Astrocyte (in vitro differentiated cells and primary cell): Measurements from ENCODE around the gene NEU2. TPM values are rescaled to one million over a fixed set of nuclear protein-coding genes. Genes with fewer than 3 reads are reported as not detected.
"Not testable (repeated sequence)": the region's sequence is repeated elsewhere in the genome, so short reads cannot be mapped to it uniquely, and the experiment has no call there.

Experiments used
- DNase-seq: peaks from one replicate; pipeline ENCODE4 v3.0.0-alpha.2; 2010; ENCODE audit warnings: low read depth
- FAIRE-seq: peaks from 2 replicates; lab custom pipeline; 2011; peaks lifted over from hg19 to GRCh38; lab: Jason Lieb, UNC
- H2AFZ ChIP-seq: 2 replicates; pipeline ENCODE4 v1.6.0; 2012; ENCODE audit warnings: low read depth, low read length, inconsistent platforms
- H3K27ac ChIP-seq: 2 replicates; pipeline ENCODE4 v1.5.1; 2011; ENCODE audit warnings: low read depth, low read length, inconsistent platforms
- H3K27me3 ChIP-seq: 2 replicates; pipeline ENCODE4 v1.6.0; 2011; ENCODE audit warnings: low read length, inconsistent platforms; ENCODE audit not compliant: insufficient read depth
- H3K36me3 ChIP-seq: 2 replicates; pipeline ENCODE4 v1.5.1; 2011; ENCODE audit warnings: low read length, inconsistent platforms; ENCODE audit not compliant: insufficient read depth
- H3K4me1 ChIP-seq: 2 replicates; pipeline ENCODE4 v1.5.1; 2011; ENCODE audit warnings: low read length, inconsistent platforms; ENCODE audit not compliant: insufficient read depth
- H3K4me2 ChIP-seq: 2 replicates; pipeline ENCODE4 v1.6.0; 2012; ENCODE audit warnings: low read length, inconsistent platforms
- H3K4me3 ChIP-seq: 2 replicates; pipeline ENCODE4 v1.5.1; 2011; ENCODE audit warnings: low read depth, mild to moderate bottlenecking, low read length, inconsistent platforms; ENCODE audit not compliant: insufficient read depth
- H3K79me2 ChIP-seq: 2 replicates; pipeline ENCODE4 v1.6.0; 2012; ENCODE audit warnings: mild to moderate bottlenecking, low read length, inconsistent platforms; ENCODE audit not compliant: insufficient read depth
- H3K9ac ChIP-seq: 2 replicates; pipeline ENCODE4 v1.6.0; 2012; ENCODE audit warnings: mild to moderate bottlenecking, low read length, inconsistent platforms
- H3K9me3 ChIP-seq: 2 replicates; pipeline ENCODE4 v1.5.1; 2012; ENCODE audit warnings: low read depth, mild to moderate bottlenecking, low read length, inconsistent platforms; ENCODE audit not compliant: insufficient read depth
- H4K20me1 ChIP-seq: 2 replicates; pipeline ENCODE4 v1.6.0; 2012; ENCODE audit warnings: low read length, inconsistent platforms; ENCODE audit not compliant: insufficient read depth
- H3K27ac Mint-ChIP-seq: one replicate; pipeline ENCODE4 v1.8.0; 2021; ENCODE audit warnings: mild to moderate bottlenecking, mixed read lengths; ENCODE audit not compliant: unreplicated experiment
- H3K27me3 Mint-ChIP-seq: one replicate; pipeline ENCODE4 v1.8.0; 2021; ENCODE audit warnings: low read depth, mixed read lengths; ENCODE audit not compliant: unreplicated experiment
- H3K36me3 Mint-ChIP-seq: one replicate; pipeline ENCODE4 v1.8.0; 2021; ENCODE audit warnings: low read depth, mixed read lengths; ENCODE audit not compliant: unreplicated experiment
- H3K4me1 Mint-ChIP-seq: one replicate; pipeline ENCODE4 v1.8.0; 2021; ENCODE audit warnings: low read depth, mixed read lengths; ENCODE audit not compliant: unreplicated experiment
- H3K4me3 Mint-ChIP-seq: one replicate; pipeline ENCODE4 v1.8.0; 2021; ENCODE audit warnings: mild to moderate bottlenecking, moderate library complexity, mixed read lengths; ENCODE audit not compliant: unreplicated experiment
- H3K9me3 Mint-ChIP-seq: one replicate; pipeline ENCODE4 v1.8.0; 2021; ENCODE audit warnings: mild to moderate bottlenecking, mixed read lengths; ENCODE audit not compliant: unreplicated experiment
- EZH2 ChIP-seq: IDR thresholded peaks from 2 replicates; pipeline ENCODE4 v1.6.1; 2012; ENCODE audit warnings: mild to moderate bottlenecking, low read length, inconsistent platforms; ENCODE audit not compliant: insufficient read depth
- total RNA-seq: library from RNA; stranded (reverse); gene quantifications from 2 replicates; pipeline ENCODE4 v1.2.1, GENCODE V29; 2021
- TF ChIP-seq, protein P1 (sequence below): IDR thresholded peaks from 2 replicates; pipeline ENCODE4 v1.5.1; 2011; ENCODE audit warnings: low read depth, mild to moderate bottlenecking, inconsistent platforms, low read length, moderate library complexity; ENCODE audit not compliant: insufficient read depth

The NEU2 gene
- total RNA-seq, 1 donor from 2014 or later, result not detected

GRCh38 chr2:233051241-233052149, 19.0 kb downstream of the NEU2 start:
- no peaks in the 10 kb centered on the region for H3K4me1 ChIP-seq
- H3K36me3 ChIP-seq, result no peaks in the 10 kb centered on the region
- no peaks in the 10 kb centered on the region for H3K9me3 ChIP-seq
- H2AFZ ChIP-seq, result peak overlapping the region; percentile 78
- Mint-ChIP-seq H3K27me3 (peaks cover 74% of the 10 kb centered on the region), H3K27ac (peak overlapping the region; percentile 28), H3K4me3 (no peak overlapping the region), H3K4me1 (no peaks in the 10 kb centered on the region), H3K36me3 (no peaks in the 10 kb centered on the region), H3K9me3 (peaks cover 5% of the 10 kb centered on the region)
- no peak for TF ChIP-seq EZH2
- no peak overlapping the region for H3K27ac ChIP-seq
- peaks cover 5% of the 10 kb centered on the region for H3K27me3 ChIP-seq
- no peak overlapping the region for H3K4me3 ChIP-seq
- DNase-seq (peak; percentile 79), FAIRE-seq (no peak)
- H3K79me2 ChIP-seq, result no peaks in the 10 kb centered on the region
- H3K4me2 ChIP-seq, result peak overlapping the region; percentile 39
- H4K20me1 ChIP-seq, result no peaks in the 10 kb centered on the region
- no peak overlapping the region for H3K9ac ChIP-seq

GRCh38 chr2:233052517-233052916, 20.0 kb downstream of the NEU2 start:
- not testable (repeated sequence) for H2AFZ ChIP-seq, H3K4me3 Mint-ChIP-seq, H3K79me2 ChIP-seq, H3K27ac ChIP-seq, FAIRE-seq, H3K36me3 ChIP-seq, DNase-seq, H3K4me2 ChIP-seq, H3K27ac Mint-ChIP-seq, H3K9me3 Mint-ChIP-seq, H3K4me1 ChIP-seq, H3K9me3 ChIP-seq, H3K36me3 Mint-ChIP-seq, H3K4me1 Mint-ChIP-seq, H4K20me1 ChIP-seq, H3K4me3 ChIP-seq, H3K27me3 ChIP-seq, H3K9ac ChIP-seq
- peaks cover 68% of the 10 kb centered on the region for H3K27me3 Mint-ChIP-seq

- H3K27ac ChIP-seq, result no peak overlapping the region
- H3K4me3 ChIP-seq, result no peak overlapping the region
- H3K4me1 Mint-ChIP-seq, result no peaks in the 10 kb centered on the region
- no peaks in the 10 kb centered on the region for H4K20me1 ChIP-seq
- H3K36me3 Mint-ChIP-seq, result peaks cover 1% of the 10 kb centered on the region
- peak overlapping the region; percentile 21 for H2AFZ ChIP-seq
- peaks cover 62% of the 10 kb centered on the region for H3K27me3 Mint-ChIP-seq
- no peaks in the 10 kb centered on the region for H3K4me1 ChIP-seq
- no peaks in the 10 kb centered on the region for H3K79me2 ChIP-seq
- FAIRE-seq, result no peak
- H3K9ac ChIP-seq, result no peak overlapping the region
- H3K4me2 ChIP-seq, result no peak overlapping the region
- H3K36me3 ChIP-seq, result no peaks in the 10 kb centered on the region
- no peak overlapping the region for H3K4me3 Mint-ChIP-seq
- no peak overlapping the region for H3K27ac Mint-ChIP-seq
- H3K27me3 ChIP-seq, result peaks cover 2% of the 10 kb centered on the region
- H3K9me3 Mint-ChIP-seq, result peaks cover under 1% of the 10 kb centered on the region
- TF ChIP-seq, protein P1, sequence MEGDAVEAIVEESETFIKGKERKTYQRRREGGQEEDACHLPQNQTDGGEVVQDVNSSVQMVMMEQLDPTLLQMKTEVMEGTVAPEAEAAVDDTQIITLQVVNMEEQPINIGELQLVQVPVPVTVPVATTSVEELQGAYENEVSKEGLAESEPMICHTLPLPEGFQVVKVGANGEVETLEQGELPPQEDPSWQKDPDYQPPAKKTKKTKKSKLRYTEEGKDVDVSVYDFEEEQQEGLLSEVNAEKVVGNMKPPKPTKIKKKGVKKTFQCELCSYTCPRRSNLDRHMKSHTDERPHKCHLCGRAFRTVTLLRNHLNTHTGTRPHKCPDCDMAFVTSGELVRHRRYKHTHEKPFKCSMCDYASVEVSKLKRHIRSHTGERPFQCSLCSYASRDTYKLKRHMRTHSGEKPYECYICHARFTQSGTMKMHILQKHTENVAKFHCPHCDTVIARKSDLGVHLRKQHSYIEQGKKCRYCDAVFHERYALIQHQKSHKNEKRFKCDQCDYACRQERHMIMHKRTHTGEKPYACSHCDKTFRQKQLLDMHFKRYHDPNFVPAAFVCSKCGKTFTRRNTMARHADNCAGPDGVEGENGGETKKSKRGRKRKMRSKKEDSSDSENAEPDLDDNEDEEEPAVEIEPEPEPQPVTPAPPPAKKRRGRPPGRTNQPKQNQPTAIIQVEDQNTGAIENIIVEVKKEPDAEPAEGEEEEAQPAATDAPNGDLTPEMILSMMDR, result peak; percentile 68
- no peak for TF ChIP-seq EZH2
- H3K9me3 ChIP-seq, result no peaks in the 10 kb centered on the region
- DNase-seq, result no peak
Measured at GRCh38 chr2:233053928-233054784, 21.7 kb downstream of the NEU2 start.
